Measurements from ENCODE around the gene C22orf15.

GRCh38 chr22:23781511-23782183 is 18.9 kb downstream of the C22orf15 start:
- no peak for TF ChIP-seq MYC (IDR thresholded peaks at IDR 0.05; ENCODE audit: low read depth, low read length)
- TF ChIP-seq, protein P1, sequence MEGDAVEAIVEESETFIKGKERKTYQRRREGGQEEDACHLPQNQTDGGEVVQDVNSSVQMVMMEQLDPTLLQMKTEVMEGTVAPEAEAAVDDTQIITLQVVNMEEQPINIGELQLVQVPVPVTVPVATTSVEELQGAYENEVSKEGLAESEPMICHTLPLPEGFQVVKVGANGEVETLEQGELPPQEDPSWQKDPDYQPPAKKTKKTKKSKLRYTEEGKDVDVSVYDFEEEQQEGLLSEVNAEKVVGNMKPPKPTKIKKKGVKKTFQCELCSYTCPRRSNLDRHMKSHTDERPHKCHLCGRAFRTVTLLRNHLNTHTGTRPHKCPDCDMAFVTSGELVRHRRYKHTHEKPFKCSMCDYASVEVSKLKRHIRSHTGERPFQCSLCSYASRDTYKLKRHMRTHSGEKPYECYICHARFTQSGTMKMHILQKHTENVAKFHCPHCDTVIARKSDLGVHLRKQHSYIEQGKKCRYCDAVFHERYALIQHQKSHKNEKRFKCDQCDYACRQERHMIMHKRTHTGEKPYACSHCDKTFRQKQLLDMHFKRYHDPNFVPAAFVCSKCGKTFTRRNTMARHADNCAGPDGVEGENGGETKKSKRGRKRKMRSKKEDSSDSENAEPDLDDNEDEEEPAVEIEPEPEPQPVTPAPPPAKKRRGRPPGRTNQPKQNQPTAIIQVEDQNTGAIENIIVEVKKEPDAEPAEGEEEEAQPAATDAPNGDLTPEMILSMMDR (IDR thresholded peaks at IDR 0.05; ENCODE audit: extremely low read depth in 1 of 2, insufficient read depth in 1 of 2, low read depth in 1 of 2, low read length in 2 of 2): no peak
- TF ChIP-seq MAX (IDR thresholded peaks at IDR 0.05; ENCODE audit: insufficient read depth, insufficient read length): no peak
- TF ChIP-seq POLR2A (IDR thresholded peaks at IDR 0.05; ENCODE audit: low read depth, low read length): no peak
- no peak for TF ChIP-seq POLR2AphosphoS5 (IDR thresholded peaks at IDR 0.05; ENCODE audit: insufficient read depth, low read depth, low read length)
- no peak for TF ChIP-seq EZH2 (IDR thresholded peaks at IDR 0.05; ENCODE audit: borderline replicate concordance, low read depth, low read length, severe bottlenecking)
- TF ChIP-seq JUN (IDR thresholded peaks at IDR 0.05; ENCODE audit: borderline replicate concordance, insufficient read depth, insufficient read length, low read depth): no peak
